ENCODE measurements around the gene TEF. TPM values are rescaled to one million over a fixed set of nuclear protein-coding genes. Genes with fewer than 3 reads are reported as not detected.

TEF gene
- polyA plus RNA-seq, 1 donor (not counting 4 experiments of a cell fraction or from before 2014, with no cell fraction given) = 12.4 TPM

- H3K9me1 ChIP-seq (ENCODE audit: control insufficient read depth, extremely low read depth, insufficient read depth, low read length) = no peaks in the 10 kb centered on the region
- FAIRE-seq = no peak
- no peak for DNase-seq (ENCODE audit: low read depth, low spot score)
- H3K27ac ChIP-seq (ENCODE audit: control insufficient read depth, insufficient read depth, low read length) = no peak overlapping the region
- dilution Hi-C loops (cut with MboI; ENCODE audit: extremely low pct_ligation_motif_present, low sequenced_read_pairs) = no loop called here
- H3K36me3 ChIP-seq (ENCODE audit: control insufficient read depth in 2 of 2, extremely low read depth in 1 of 2, insufficient read depth in 2 of 2, low read length in 2 of 2) = peaks cover 5 to 8% of the 10 kb centered on the region in 2 experiments
- no peak overlapping the region for H3K4me3 ChIP-seq (ENCODE audit: control insufficient read depth in 2 of 3, extremely low read depth in 1 of 3, insufficient read depth in 2 of 3, low read depth in 1 of 3, low read length in 3 of 3)
- no peak overlapping the region for H2AFZ ChIP-seq (ENCODE audit: control insufficient read depth, low read length)
- no peak overlapping the region for H3K9ac ChIP-seq (ENCODE audit: control insufficient read depth, extremely low read depth, insufficient read depth, low read length)
- H3K4me1 ChIP-seq (ENCODE audit: control insufficient read depth, extremely low read depth, insufficient read depth, low read length) = peaks cover 6% of the 10 kb centered on the region
- TF ChIP-seq CTCF (optimal IDR thresholded peaks at IDR 0.05 in 1 of 3, IDR thresholded peaks at IDR 0.05 in 1 of 3, conservative IDR thresholded peaks at IDR 0.05 in 1 of 3; ENCODE audit: extremely low read depth in 1 of 3, insufficient read depth in 2 of 3, low read length in 3 of 3) (no peak), EZH2 (IDR thresholded peaks at IDR 0.05; ENCODE audit: low read length) (no peak)
- no peak overlapping the region for H3K4me2 ChIP-seq (ENCODE audit: control insufficient read depth, extremely low read depth, insufficient read depth, low read depth, low read length)
- H3K27me3 ChIP-seq (ENCODE audit: control insufficient read depth, extremely low read depth, insufficient read depth, low read length) = no peaks in the 10 kb centered on the region
- no peaks in the 10 kb centered on the region for H3K9me3 ChIP-seq (ENCODE audit: control insufficient read depth, low read depth, low read length)
- no peaks in the 10 kb centered on the region for H4K20me1 ChIP-seq (ENCODE audit: control insufficient read depth, extremely low read depth, insufficient read depth, low read length)
- H3K79me2 ChIP-seq (ENCODE audit: control insufficient read depth, insufficient read depth, low read length) = no peaks in the 10 kb centered on the region
Observed at GRCh38 chr22:41387341-41387740, 5.6 kb downstream of the TEF start.

GRCh38 chr22:41394012-41394356, 12.2 kb downstream of the TEF start:
- H3K79me2 ChIP-seq (ENCODE audit: control insufficient read depth, insufficient read depth, low read length) = no peaks in the 10 kb centered on the region
- TF ChIP-seq CTCF (optimal IDR thresholded peaks at IDR 0.05 in 1 of 3, IDR thresholded peaks at IDR 0.05 in 1 of 3, conservative IDR thresholded peaks at IDR 0.05 in 1 of 3; ENCODE audit: extremely low read depth in 1 of 3, insufficient read depth in 2 of 3, low read length in 3 of 3) = no peak
- TF ChIP-seq EZH2 (IDR thresholded peaks at IDR 0.05; ENCODE audit: low read length) = no peak
- no peak overlapping the region for H3K4me2 ChIP-seq (ENCODE audit: control insufficient read depth, extremely low read depth, insufficient read depth, low read depth, low read length)
- peaks cover 7 to 9% of the 10 kb centered on the region in 2 experiments for H3K36me3 ChIP-seq (ENCODE audit: control insufficient read depth in 2 of 2, extremely low read depth in 1 of 2, insufficient read depth in 2 of 2, low read length in 2 of 2)
- no peaks in the 10 kb centered on the region for H3K27me3 ChIP-seq (ENCODE audit: control insufficient read depth, extremely low read depth, insufficient read depth, low read length)
- no peaks in the 10 kb centered on the region for H3K9me3 ChIP-seq (ENCODE audit: control insufficient read depth, low read depth, low read length)
- no peaks in the 10 kb centered on the region for H4K20me1 ChIP-seq (ENCODE audit: control insufficient read depth, extremely low read depth, insufficient read depth, low read length)
- FAIRE-seq (no peak), DNase-seq (ENCODE audit: low read depth, low spot score) (no peak)
- H3K4me1 ChIP-seq (ENCODE audit: control insufficient read depth, extremely low read depth, insufficient read depth, low read length) = no peaks in the 10 kb centered on the region
- H3K4me3 ChIP-seq (ENCODE audit: control insufficient read depth in 2 of 3, extremely low read depth in 1 of 3, insufficient read depth in 2 of 3, low read depth in 1 of 3, low read length in 3 of 3) = no peak overlapping the region
- no peaks in the 10 kb centered on the region for H3K9me1 ChIP-seq (ENCODE audit: control insufficient read depth, extremely low read depth, insufficient read depth, low read length)
- H2AFZ ChIP-seq (ENCODE audit: control insufficient read depth, low read length) = no peak overlapping the region
- H3K27ac ChIP-seq (ENCODE audit: control insufficient read depth, insufficient read depth, low read length) = no peak overlapping the region
- no peak overlapping the region for H3K9ac ChIP-seq (ENCODE audit: control insufficient read depth, extremely low read depth, insufficient read depth, low read length)
- dilution Hi-C loops (cut with MboI; ENCODE audit: extremely low pct_ligation_motif_present, low sequenced_read_pairs) = no loop called here
